HG03342 (cell line): ENCODE measurements around the gene ABL1.
"Not testable (repeated sequence)": the region's sequence is repeated elsewhere in the genome, so short reads cannot be mapped to it uniquely, and the experiment has no call there.

Source experiments
- ATAC-seq: cut with Tn5 transposase; IDR thresholded peaks from one replicate; pipeline ENCODE4 v1.9.1; 2021; ENCODE audit warnings: mild to moderate bottlenecking, moderate library complexity; ENCODE audit not compliant: unreplicated experiment

ABL1 gene

GRCh38 chr9:130901498-130902203, 66.6 kb downstream of the ABL1 start:
- no peak for ATAC-seq

- ATAC-seq, result no peak
Observed at GRCh38 chr9:130902204-130903185, 67.4 kb downstream of the ABL1 start.

- no peak for ATAC-seq
Observed at GRCh38 chr9:130903194-130904069, 68.4 kb downstream of the ABL1 start.

- no peak for ATAC-seq
Observed at GRCh38 chr9:130904070-130905044, 69.3 kb downstream of the ABL1 start.

- no peak for ATAC-seq
Observed at GRCh38 chr9:130905125-130905901, 70.3 kb downstream of the ABL1 start.

DNA sequence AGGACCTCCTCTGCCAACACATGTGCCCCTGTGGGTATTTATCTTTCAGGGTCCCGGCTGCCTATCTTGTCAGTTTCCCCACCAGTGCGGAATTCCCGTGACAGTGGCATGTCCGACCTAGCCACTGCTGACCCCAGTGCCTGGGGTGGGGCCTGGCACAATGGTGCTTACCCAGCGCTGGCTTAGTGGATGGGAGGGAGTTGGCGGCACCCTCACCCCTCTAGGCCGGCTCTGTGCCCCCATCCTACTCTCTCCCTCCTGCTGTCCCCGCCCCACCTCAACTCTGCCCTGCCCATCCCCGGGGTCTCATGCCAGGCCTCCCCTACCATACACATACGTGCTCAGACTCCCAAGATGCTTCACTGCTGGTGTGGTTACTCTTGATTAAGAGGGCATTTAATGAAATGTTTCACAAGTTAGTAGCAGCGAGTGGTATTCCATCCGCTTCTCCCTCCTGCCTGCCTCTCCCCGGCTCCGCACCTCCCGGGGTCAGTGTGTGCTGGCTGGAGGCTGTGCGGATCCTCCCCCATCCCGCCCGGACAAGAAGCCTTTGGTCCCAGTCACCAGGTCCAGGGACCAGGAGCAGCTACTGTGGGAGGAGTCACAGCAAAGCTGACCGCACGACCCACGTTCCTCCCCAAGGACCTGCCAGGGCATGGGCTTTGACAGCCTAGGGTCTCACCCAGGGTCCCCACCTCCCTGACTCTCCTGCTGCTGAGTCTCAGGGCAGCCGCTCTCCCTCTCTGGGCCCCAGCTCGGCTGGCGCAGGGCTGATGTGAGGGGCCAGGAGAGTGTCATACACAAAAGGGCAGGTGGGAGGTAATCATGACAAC, 71.1 kb downstream of the ABL1 start:
- ATAC-seq, result no peak

- ATAC-seq, result no peak
Observed at GRCh38 chr9:130906735-130907416, 71.8 kb downstream of the ABL1 start.

DNA sequence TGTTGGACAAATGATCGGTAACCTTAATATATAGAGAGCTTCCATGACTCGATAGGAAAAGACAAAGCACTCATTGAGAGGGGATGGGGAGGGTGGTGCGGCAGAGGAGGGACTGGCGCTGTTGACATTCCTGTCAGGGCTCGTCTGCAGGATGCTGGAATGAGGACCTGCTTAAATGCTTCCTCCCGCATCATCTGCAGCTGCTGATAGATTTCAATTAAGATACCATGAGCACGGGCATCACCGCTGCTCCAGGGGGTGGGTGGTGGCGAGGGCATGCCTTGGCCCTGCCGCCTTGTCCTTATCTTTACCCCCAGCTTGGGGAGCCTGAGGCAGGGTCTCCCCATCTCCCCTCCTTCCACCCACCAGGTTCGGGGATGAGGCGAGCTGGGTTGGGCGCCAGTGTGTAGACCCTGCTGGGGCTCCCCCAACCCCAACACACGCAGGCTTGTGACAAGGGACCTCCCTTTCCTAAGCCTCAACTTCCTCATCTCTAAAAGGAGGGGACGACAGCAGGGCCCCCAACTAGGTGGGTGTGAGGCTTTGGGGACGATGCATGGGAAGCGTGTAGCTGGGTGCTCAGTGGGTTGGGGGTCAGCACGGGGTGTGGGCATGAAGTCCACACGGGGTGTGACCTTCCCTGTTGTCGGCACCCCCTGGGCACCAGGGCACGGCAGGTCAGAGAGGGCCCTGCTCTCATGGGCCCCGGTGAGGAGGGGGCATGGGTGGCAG, 73.3 kb downstream of the ABL1 start:
- no peak for ATAC-seq

DNA sequence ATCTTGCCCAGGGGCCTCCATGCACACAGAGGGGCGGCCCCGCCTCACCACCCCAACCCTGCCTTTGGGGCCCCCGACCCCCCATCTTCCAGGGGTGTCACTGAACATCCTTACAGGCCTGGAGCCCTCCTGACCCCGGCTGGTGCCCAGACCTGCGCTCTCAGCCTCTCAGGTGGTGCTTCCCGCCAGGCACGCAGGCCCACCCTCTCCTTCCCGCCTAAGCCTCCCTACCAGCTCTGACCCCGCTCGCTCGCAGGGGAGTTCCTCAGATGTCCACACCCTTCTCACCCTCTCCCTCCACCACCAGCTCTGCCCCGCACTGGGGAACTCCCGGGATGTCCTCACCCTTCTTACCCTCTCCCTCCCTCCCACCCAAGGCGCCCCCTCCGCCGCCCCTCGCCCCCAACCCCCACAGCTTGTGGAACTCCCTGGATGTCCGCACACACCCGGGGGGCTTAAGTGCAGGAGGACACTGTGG, 73.9 kb downstream of the ABL1 start:
- no peak for ATAC-seq

DNA sequence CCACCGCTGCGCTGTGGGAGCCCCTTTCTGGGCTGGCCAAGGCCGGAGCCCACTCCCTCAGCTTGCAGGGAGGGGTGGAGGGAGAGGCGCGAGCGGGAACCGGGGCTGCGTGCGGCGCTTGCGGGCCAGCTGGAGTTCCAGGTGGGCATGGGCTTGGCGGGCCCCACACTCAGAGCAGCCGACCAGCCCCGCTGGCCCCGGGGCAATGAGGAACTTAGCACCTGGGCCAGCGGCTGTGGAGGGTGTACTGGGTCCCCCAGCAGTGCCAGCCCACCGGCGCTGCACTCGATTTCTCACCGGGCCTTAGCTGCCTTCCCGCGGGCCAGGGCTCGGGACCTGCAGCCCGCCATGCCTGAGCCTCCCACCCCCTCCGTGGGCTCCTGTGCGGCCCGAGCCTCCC, 75.0 kb downstream of the ABL1 start:
- ATAC-seq, result not testable (repeated sequence)

- not testable (repeated sequence) for ATAC-seq
Observed at GRCh38 chr9:130910670-130911069, 75.6 kb downstream of the ABL1 start.

DNA sequence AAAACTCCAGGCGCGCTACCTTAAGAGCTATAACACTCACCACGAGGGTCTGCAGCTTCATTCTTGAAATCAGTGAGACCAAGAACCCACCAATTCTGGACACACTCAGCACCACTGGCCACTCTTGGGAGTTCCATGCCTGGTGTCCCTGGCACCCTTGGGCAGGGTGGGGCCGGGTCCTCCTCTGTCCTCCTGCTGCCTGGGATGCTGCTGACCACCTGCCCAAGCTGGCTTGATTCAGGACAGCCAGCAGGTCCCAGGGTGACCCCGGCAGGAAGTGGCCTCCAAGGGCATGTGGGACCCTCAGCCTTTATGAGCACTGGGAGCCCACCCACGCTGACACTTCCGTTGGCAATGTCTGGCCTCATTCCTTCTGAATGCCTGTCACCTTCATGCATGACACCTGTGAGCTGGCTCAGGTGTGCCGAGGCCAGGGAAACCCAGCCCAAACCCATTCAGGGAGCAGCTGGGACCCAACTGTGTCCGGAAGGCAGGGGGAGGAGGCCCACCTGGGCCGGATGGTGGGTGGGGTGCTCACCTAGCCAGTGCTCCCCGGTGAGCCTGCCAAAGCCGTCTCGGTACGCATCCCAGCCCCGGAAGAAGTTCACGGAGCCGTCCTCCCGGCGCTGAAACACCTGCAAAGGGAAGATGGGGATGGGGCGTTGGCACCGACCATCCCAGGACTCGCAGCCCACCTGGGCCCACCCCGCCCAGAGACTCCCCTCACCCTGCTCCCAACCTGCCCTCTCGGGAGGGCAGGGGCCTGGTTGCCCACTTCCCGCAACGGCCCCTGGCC, 76.4 kb downstream of the ABL1 start:
- no peak for ATAC-seq

DNA sequence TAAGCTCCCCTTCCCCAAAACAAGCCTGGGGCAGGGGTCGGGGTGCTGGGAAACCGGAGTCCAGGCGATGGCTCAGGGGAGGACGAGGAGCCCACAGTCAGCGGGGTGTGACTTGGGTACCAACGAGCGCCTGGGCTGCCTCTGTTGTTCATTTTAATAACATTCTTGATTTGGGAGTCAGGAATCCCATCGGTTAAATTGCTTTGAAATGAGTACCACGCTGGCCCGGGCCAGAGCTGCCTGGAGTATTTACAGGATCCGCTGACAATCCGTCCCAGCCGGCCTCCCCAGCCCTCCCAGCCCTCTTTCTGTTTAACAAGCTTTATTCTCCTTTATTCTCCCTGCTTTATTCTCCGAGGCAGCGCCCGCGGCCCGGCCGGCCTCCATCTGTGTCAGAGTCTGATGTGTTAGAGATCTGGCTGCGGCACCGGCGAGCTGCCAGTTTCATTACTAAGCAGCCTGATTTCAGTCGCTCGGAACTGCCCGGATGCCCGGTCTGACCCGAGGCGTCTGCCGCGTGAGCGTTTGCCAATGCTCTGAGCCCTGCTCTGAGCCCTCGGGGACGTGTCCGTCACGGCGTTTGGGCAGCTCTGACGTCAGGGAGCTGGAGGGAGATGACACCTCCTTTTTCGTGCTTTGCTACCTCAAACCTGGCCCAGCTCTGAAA, 78.0 kb downstream of the ABL1 start:
- ATAC-seq, result no peak

GRCh38 chr9:130913599-130914416, 78.8 kb downstream of the ABL1 start:
- no peak for ATAC-seq
